KBM-7 (cell line): Measurements from ENCODE around the gene BRD3OS.
A peak's percentile ranks its signal among the peaks of the same experiment; 100 is the strongest.
"Not testable (repeated sequence)": the region's sequence is repeated elsewhere in the genome, so short reads cannot be mapped to it uniquely, and the experiment has no call there.

Experiments used
- DNase-seq: peaks from one replicate; pipeline ENCODE4 v3.0.0-alpha.2; 2015
- in situ Hi-C: fragments of 300-500 bp; cut with MboI; formaldehyde crosslinking; loops from 2 replicates; pipeline ENCODE4 v1.14.3; 2020; ENCODE audit warnings: low sequenced_read_pairs, low pct_unique_long_range_greater_than_20kb, mixed read lengths

BRD3OS gene

GRCh38 chr9:133986774-133987445 is 38.4 kb upstream of the BRD3OS start:
- no peak for DNase-seq
- in situ Hi-C loops = loop anchor here (25.0 kb wide), 1 partner anchor 450 kb away; the partner anchor contains the start of gene ADAMTSL2

- no peak for DNase-seq
- in situ Hi-C loops = loop anchor here (25.0 kb wide), 1 partner anchor 450 kb away; the partner anchor contains the start of gene ADAMTSL2
Measured at GRCh38 chr9:133987446-133987788, 37.9 kb upstream of the BRD3OS start.

- in situ Hi-C loops = loop anchor here (25.0 kb wide), 1 partner anchor 451 kb away; the partner anchor contains the start of gene ADAMTSL2
Measured at GRCh38 chr9:133987946-133988665, 37.2 kb upstream of the BRD3OS start.

DNA sequence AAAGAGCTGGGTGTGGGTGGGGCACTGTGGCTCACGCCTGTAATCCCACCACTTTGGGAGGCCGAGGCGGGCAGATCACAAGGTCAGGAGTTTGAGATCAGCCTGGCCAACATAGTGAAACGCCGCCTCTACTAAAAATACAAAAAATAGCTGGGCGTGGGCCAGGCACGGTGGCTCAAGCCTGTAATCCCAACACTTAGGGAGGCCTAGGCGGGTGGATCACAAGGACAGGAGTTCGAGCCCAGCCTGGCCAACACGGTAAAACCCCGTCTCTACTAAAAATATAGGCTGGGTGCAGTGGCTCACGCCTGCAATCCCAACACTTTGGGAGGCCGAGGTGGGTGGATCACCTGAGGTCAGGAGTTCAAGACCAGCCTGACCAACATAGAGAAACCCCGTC is 36.5 kb upstream of the BRD3OS start:
- DNase-seq = not testable (repeated sequence)

More at GRCh38 chr9:133987946-133988665, 37.2 kb upstream of the BRD3OS start:
- DNase-seq = no peak

DNA sequence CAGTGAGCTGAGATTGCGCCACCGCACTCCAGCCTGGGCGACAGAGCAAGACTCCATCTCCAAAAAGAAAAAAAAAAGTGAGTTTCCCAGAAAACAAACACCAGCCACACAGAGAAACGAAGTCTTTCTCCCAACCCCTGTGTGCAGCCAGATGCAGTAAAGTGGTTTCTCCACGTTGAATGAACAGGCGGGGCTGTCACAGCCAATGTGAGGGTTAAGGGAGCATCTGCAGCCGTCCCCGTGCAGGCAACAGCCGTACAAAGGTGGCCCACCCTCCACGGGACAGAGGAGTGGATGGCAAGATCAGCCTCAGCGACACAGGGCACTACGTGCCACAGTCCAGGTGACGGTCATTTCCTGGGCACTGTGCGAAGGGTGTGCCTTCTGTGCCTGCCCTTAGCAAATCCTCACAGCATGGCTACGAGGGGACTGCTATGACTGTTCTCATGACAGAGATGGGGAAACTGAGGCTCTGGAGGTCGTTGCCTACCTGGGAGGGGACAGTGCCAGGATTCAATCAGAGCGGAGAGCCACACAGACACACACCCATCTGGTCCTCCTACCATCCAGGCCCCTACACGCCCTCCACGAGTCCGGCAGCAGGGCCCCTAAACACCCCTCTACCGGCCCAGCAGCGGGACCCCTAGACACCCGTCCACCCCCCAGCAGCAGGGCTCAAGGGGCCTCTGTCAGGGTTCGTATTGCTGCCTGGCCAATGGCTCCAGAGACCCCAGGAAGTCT is 35.5 kb upstream of the BRD3OS start:
- in situ Hi-C loops = loop anchor here (10.0 to 25.0 kb wide), 2 partner anchors 215 to 452 kb away; partner anchors contain the start of gene ADAMTSL2
- no peak for DNase-seq

More for the DNA sequence above, 36.5 kb upstream of the BRD3OS start:
- in situ Hi-C loops = loop anchor here (25.0 kb wide), 1 partner anchor 451 kb away; the partner anchor contains the start of gene ADAMTSL2

GRCh38 chr9:133990366-133991213 is 34.7 kb upstream of the BRD3OS start:
- DNase-seq = no peak
- in situ Hi-C loops = loop anchor here (10.0 to 25.0 kb wide), 2 partner anchors 216 to 453 kb away; partner anchors contain the start of gene ADAMTSL2

- in situ Hi-C loops = loop anchor here (10.0 to 25.0 kb wide), 2 partner anchors 217 to 454 kb away; partner anchors contain the start of gene ADAMTSL2
- no peak for DNase-seq
Measured at GRCh38 chr9:133991214-133991921, 33.9 kb upstream of the BRD3OS start.

DNA sequence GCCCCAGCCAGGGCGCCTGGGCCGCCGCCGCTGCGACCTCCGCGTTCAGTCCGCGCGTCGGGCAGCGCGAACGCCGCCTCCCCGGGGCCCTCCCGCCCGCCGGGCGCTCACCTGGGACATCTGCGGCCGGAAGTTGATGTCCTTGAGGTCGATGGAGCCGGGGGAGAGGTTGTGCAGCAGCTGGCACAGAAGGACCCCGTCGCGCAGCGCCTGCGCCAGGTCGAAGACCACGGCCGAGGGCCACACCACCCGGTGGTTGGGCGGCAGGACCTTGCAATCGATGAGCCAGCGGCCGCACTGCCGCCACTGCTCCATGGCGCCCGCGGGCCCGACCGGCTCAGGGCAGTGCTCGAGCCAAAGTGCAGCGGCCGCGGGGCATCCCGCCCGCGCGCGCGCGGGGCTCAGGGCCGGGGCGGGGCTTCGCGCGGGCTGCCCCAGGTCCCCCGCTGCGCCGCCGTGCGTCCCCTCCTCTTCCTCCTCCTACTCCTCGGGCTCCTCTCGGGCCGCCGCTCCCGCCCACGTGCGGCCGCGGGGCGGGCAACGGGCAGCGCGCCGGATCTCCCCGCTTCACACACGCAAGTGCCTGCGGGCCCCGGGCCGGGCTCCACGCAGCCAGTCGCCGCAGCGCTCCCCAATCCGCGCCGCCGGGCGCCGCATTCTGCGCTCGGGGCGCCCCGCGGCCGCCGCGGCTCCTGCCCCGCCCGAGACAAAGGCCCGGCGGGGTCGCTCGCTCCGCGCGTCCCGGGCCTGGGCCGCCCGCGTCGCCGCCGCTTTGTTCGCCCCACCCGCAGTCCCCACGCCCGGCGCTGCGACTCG is 33.1 kb upstream of the BRD3OS start, which contains the start of gene VAV2:
Gene VAV2, minus strand, starts transcription at position 361 of the 816 bp plus-strand sequence. Its CDS starts 46 bp downstream, at position 315.
- peak; percentile 52 for DNase-seq

DNA sequence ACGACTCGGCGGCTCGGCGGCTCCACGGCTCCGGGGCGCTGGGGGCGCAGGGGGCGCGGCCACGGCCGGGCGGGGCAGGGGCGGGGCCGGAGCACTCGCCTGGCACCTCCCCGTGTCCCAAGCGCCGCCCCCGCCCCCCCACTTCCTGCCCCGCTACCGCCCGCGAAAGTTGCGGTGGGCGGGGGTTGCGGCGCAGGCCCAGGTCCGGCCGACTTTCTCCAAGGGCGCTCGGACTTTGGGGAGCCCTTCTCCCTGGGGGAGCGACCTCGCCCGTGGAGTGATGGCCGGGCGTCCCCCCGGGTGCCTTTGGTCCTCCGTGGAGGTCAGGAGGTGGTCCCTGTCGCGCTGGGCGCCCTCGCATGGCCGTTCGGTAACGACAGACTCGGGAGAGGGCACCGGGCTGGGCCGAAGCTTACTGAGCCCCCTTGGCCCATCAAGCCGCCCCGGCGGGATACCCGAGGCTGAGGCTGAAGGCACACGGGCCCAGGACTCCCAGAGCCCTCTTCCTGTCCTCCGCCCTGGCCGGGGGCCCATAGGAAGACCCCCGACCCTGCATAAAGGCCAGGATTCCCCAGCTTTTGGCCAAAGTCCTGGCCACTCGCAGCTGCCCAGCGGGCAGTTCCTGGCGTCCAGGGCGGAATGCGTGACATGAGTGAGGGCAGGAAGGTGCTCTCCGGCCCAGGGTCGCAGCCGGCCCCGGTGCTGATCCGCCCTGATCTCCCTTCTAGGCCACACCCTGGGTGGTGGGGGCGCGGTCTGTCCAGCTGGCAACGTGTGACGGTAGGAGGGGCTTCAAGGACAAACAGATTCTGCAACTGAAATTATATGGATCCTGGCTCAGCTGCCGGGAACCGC is 32.3 kb upstream of the BRD3OS start:
- peak; percentile 61 for DNase-seq
- in situ Hi-C loops = loop anchor here (10.0 to 25.0 kb wide), 2 partner anchors 218 to 456 kb away; partner anchors contain the start of gene ADAMTSL2

More for the DNA sequence above, 33.1 kb upstream of the BRD3OS start, which contains the start of gene VAV2:
- in situ Hi-C loops = loop anchor here (10.0 to 25.0 kb wide), 2 partner anchors 217 to 455 kb away; partner anchors contain the start of gene ADAMTSL2

GRCh38 chr9:133993635-133994253 is 31.5 kb upstream of the BRD3OS start:
- DNase-seq = no peak
- in situ Hi-C loops = loop anchor here (10.0 to 25.0 kb wide), 2 partner anchors 219 to 456 kb away; partner anchors contain the start of gene ADAMTSL2

GRCh38 chr9:133994353-133995011 is 30.8 kb upstream of the BRD3OS start:
- in situ Hi-C loops = loop anchor here (10.0 to 25.0 kb wide), 2 partner anchors 220 to 457 kb away; partner anchors contain the start of gene ADAMTSL2

GRCh38 chr9:133995012-133995896 is 30.0 kb upstream of the BRD3OS start:
- DNase-seq = peak; percentile 22
- in situ Hi-C loops = loop anchor here (10.0 to 25.0 kb wide), 2 partner anchors 220 to 458 kb away; partner anchors contain the start of gene ADAMTSL2

More at GRCh38 chr9:133994353-133995011, 30.8 kb upstream of the BRD3OS start:
- peak; percentile 73 for DNase-seq
